Skeletal muscle tissue (tissue), 4 donors: ENCODE measurements around the gene PLPP2. TPM values are rescaled to one million over a fixed set of nuclear protein-coding genes. Genes with fewer than 3 reads are reported as not detected.

Source experiments
- H3K27ac ChIP-seq: one replicate; pipeline ENCODE4 v1.7.0; 2013; ENCODE audit warnings: mild to moderate bottlenecking, low read depth, low read length, inconsistent platforms
- H3K27me3 ChIP-seq, 3 donors: one replicate each; pipeline ENCODE4 v1.7.0; 2013; ENCODE audit warnings: low read length in 3 of 3; ENCODE audit not compliant: control insufficient read depth in 3 of 3, insufficient read depth in 3 of 3
- H3K36me3 ChIP-seq, 3 donors: one replicate each; pipeline ENCODE4 v1.7.0; 2013; ENCODE audit warnings: low read length in 3 of 3; ENCODE audit not compliant: control insufficient read depth in 3 of 3, insufficient read depth in 3 of 3
- H3K4me1 ChIP-seq, 3 donors: one replicate each; pipeline ENCODE4 v1.7.0; 2013; ENCODE audit warnings: low read length in 3 of 3, mild to moderate bottlenecking in 3 of 3; ENCODE audit not compliant: control insufficient read depth in 3 of 3, insufficient read depth in 3 of 3
- H3K4me3 ChIP-seq, 3 donors: one replicate each; pipeline ENCODE4 v1.7.0; 2013; ENCODE audit warnings: low read length in 3 of 3
- H3K9ac ChIP-seq, 3 donors: one replicate each; pipeline ENCODE4 v1.7.0; 2013; ENCODE audit warnings: low read length in 3 of 3, mild to moderate bottlenecking in 3 of 3, moderate library complexity in 2 of 3, low read depth in 1 of 3
- H3K9me3 ChIP-seq, 3 donors: one replicate each; pipeline ENCODE4 v1.7.0; 2013; ENCODE audit warnings: low read length in 3 of 3; ENCODE audit not compliant: control insufficient read depth in 3 of 3
- total RNA-seq: library from RNA; depleted of rRNA; stranded (reverse); fragments of >200 nt; gene quantifications from one replicate; pipeline ENCODE4 v1.2.3, GENCODE V29; 2014
- donor health status: Osteomylitis.

The PLPP2 gene
- total RNA-seq, 1 donor from 2014 or later, result 1.0 TPM

DNA sequence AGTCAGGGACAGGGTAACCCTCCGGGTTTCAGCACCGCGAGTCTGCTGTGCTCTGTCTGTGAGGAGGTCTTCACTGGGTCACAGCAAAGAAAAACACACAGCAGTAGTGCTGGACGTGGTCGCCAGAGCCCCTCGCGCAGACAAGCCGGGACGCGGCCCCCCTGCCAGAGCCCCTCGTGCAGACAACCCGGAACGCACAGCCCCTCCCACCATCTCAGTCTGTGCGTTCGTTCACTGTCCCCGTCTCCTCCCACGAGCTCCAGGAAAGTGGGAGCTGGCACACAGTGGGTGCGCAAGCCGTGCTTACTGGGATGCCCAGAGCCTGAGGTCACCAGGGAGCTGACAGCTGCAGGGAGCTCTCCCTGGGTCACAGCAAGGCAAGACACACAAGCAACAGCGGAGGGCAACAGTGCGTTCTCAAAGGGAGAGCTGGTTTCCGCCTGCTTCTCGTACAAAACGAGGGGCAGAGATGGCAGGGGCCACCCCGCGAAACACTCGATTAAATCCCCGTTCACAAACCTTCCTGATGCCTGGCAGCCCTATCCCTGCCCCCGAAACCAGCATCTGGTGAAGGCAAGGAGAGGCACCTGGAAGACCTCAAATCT, 3.2 kb upstream of the PLPP2 start:
- H3K4me3 ChIP-seq, result peak overlapping the region in 1 of 3 donors; percentile 38
- no peak overlapping the region for H3K27ac ChIP-seq
- H3K9me3 ChIP-seq, result no peaks in the 10 kb centered on the region
- H3K27me3 ChIP-seq, result peaks cover 49 to 55% (median 51%) of the 10 kb centered on the region in 3 donors
- no peak overlapping the region for H3K9ac ChIP-seq
- H3K4me1 ChIP-seq, result peaks cover 17 to 22% (median 18%) of the 10 kb centered on the region in 3 donors
- no peaks in the 10 kb centered on the region for H3K36me3 ChIP-seq

DNA sequence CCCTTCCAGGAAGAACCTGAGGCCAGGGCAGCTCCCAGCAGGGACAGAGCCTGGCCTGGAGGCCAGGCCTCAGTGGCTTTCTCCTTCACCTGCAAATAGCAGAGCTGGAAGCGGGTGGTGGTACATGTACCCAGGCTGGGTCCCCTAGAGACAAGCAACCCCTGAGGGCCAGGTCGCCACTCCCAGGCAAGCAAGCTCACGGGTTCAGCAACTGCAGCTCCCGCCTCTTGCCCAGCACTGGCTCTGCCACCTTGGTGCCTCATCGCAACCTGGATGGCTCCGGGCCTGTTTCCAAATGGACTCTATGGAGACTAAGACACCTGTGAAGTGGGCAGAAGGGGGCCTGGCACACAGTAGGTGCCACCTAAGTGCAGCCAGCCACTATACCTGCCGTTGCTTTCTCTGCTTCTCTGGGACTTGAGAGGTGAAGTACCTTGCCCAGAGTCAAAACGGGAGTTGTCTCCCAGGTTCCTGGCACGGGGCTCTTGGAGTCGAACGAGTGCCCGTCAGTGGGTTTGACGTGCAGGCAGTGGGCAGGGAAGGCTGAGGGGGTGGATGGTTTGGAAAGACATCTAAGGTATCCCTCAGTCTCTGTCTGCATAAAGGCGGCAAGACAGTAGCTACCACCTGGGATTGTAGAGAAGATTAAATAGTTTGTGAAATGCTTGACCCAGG, 2.4 kb upstream of the PLPP2 start:
- H3K36me3 ChIP-seq, result no peaks in the 10 kb centered on the region
- H3K9ac ChIP-seq, result no peak overlapping the region
- peaks cover 49 to 55% (median 52%) of the 10 kb centered on the region in 3 donors for H3K27me3 ChIP-seq
- H3K4me1 ChIP-seq, result peaks cover 17 to 22% (median 18%) of the 10 kb centered on the region in 3 donors
- no peaks in the 10 kb centered on the region for H3K9me3 ChIP-seq
- H3K27ac ChIP-seq, result no peak overlapping the region
- no peak overlapping the region for H3K4me3 ChIP-seq

GRCh38 chr19:292951-293350, 1.7 kb upstream of the PLPP2 start:
- Histone ChIP-seq H3K9me3 (no peaks in the 10 kb centered on the region), H3K4me3 (no peak overlapping the region), H3K9ac (no peak overlapping the region), H3K27ac (no peak overlapping the region), H3K27me3 (peaks cover 49 to 55% (median 54%) of the 10 kb centered on the region in 3 donors), H3K36me3 (no peaks in the 10 kb centered on the region), H3K4me1 (peaks cover 17 to 22% (median 18%) of the 10 kb centered on the region in 3 donors)

DNA sequence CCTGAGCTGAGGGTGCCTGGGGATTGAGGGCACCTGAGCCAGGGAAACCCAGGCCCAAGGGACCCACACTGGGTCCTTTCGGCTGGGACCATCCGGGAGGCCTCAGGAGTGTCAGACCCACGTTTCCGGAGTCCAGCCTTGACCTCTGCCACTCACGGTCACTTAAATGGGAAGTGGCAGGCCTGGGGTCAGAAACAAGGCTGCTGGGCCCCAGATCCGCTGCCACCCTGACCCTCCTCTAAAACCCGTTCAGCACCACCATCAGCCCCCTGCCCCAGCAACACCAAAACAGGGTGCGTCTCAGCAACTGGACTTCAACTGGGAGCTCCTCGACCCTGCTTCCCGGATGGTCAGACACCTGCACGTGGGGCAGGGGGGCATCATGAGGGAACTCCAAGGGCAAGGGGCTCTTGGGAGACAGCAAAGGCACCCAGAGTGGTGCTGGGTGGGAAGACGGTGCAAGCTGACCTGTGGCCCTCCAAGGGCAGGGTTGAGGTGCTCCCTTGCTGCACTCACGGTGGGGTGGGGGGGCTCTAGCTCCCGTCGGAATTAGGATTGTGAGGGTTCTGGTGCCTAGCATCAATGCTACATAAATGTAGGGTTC, 1.2 kb upstream of the PLPP2 start:
- Histone ChIP-seq H3K27ac (no peak overlapping the region), H3K9ac (no peak overlapping the region), H3K27me3 (peaks cover 52 to 55% (median 54%) of the 10 kb centered on the region in 3 donors), H3K36me3 (no peaks in the 10 kb centered on the region), H3K4me3 (no peak overlapping the region), H3K4me1 (peaks cover 17 to 22% (median 18%) of the 10 kb centered on the region in 3 donors), H3K9me3 (no peaks in the 10 kb centered on the region)

DNA sequence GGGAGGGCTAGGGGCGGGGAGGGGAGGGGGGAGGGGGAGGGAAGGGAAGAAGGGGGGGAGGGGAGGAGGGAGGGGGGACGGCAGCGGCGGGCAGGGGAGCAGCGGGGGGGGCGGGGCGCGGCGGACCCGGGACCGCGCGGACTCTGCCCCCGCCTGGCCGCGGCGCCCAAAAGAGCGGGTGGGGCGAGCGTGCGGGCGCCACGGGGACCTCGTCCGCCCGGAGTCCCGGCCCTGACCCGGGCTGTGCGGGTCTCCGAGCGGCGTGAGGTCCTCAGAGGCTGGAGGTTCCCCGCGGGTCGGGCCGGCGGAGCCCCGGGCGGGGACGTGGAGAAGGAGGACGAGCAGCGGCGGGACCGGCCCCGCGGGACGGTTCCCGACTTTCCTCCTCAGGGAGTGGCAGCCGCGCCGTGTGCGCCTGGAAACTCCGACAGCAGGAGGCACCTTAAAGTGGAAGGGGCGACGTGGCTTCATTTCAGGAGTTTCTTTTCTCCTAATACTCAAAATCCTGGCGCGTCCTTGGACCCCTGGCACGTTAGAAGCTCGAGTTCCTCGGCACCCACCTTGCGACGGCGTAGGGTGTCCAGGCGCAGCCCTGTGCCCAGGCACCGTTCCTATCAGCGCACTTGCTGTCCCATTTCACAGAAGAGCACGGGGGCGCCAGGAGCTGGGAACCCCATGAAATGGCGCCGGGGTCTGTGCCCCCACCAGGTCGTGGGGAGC, 518 bp upstream of the PLPP2 start:
- no peak overlapping the region for H3K4me3 ChIP-seq
- peaks cover 54 to 55% (median 54%) of the 10 kb centered on the region in 3 donors for H3K27me3 ChIP-seq
- H3K9ac ChIP-seq, result no peak overlapping the region

GRCh38 chr19:290372-291005, 714 bp downstream of the PLPP2 start:
- Histone ChIP-seq H3K4me1 (peaks cover 10 to 13% (median 13%) of the 10 kb centered on the region in 3 donors), H3K27me3 (peaks cover 51 to 54% (median 52%) of the 10 kb centered on the region in 3 donors), H3K4me3 (no peak overlapping the region), H3K9ac (no peak overlapping the region), H3K27ac (no peak overlapping the region), H3K9me3 (no peaks in the 10 kb centered on the region), H3K36me3 (no peaks in the 10 kb centered on the region)

More for the DNA sequence above, 518 bp upstream of the PLPP2 start:
- Histone ChIP-seq H3K36me3 (no peaks in the 10 kb centered on the region), H3K27ac (no peak overlapping the region), H3K9me3 (no peaks in the 10 kb centered on the region), H3K4me1 (peaks cover 17 to 22% (median 18%) of the 10 kb centered on the region in 3 donors)

DNA sequence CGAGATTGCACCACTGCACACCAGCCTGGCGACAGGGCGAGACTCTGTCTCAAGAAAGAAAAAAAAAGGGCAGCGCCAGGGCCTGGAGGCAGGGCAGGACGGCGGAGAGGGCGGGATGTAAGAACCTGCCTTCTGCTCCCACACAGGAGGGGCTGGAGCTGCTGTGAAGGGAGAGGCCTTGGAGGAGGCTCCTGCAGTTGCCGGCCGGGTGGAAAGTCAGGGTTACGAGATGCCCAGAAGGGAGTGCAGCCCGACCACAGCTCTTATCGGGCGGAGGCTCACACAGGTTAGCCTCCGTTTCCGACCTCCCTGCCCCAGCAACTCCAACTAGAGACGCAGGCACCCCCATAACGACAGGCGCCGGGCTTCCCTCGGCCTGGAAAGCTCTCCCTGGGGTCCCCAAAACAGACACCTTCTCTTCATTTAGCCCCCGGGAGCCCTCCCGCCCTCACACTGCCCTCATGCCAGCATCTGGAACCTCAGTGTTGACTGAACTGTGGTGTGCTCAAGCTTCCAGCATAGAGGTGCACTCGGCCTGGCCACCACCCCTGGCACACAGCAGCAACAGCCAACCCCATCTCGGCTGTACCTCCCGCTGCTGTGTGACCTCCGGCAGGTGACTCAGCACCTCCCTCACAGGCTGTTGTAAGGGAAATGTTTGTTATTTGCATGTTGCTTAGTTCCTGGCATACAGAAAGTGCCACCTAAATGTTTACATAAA, 1.4 kb downstream of the PLPP2 start:
- Histone ChIP-seq H3K4me3 (no peak overlapping the region), H3K4me1 (peaks cover 5 to 6% (median 6%) of the 10 kb centered on the region in 3 donors), H3K27me3 (peaks cover 44 to 48% (median 46%) of the 10 kb centered on the region in 3 donors), H3K36me3 (no peaks in the 10 kb centered on the region), H3K27ac (no peak overlapping the region), H3K9me3 (no peaks in the 10 kb centered on the region), H3K9ac (no peak overlapping the region)

DNA sequence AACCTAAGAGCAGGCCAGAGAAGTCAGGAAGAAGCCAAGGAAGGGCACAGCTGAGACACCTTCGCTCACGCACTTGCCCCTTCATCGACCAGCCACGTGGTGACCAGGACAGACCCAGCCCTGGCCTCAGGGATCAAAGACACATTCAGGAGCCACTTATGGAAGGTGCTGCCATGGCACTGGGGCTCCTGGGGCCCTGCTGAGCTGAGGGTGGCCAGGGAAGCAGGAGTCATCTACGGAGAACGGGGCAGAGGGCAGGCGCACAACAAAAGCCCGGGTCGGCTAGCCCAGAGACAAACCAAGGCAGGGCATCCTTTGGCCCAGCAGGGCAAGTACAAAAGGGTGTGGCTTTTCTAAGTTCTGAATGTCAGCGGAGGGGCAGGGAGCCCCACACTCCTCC, 2.3 kb downstream of the PLPP2 start:
- peaks cover 36 to 39% (median 37%) of the 10 kb centered on the region in 3 donors for H3K27me3 ChIP-seq
- H3K4me1 ChIP-seq, result no peaks in the 10 kb centered on the region
- H3K9me3 ChIP-seq, result no peaks in the 10 kb centered on the region
- H3K4me3 ChIP-seq, result no peak overlapping the region
- no peaks in the 10 kb centered on the region for H3K36me3 ChIP-seq
- no peak overlapping the region for H3K9ac ChIP-seq
- no peak overlapping the region for H3K27ac ChIP-seq

GRCh38 chr19:287381-287871, 3.8 kb downstream of the PLPP2 start:
- H3K4me3 ChIP-seq, result no peak overlapping the region
- H3K36me3 ChIP-seq, result no peaks in the 10 kb centered on the region
- H3K27me3 ChIP-seq, result peaks cover 21 to 24% (median 22%) of the 10 kb centered on the region in 3 donors
- no peaks in the 10 kb centered on the region for H3K9me3 ChIP-seq
- no peak overlapping the region for H3K27ac ChIP-seq
- H3K9ac ChIP-seq, result no peak overlapping the region
- no peaks in the 10 kb centered on the region for H3K4me1 ChIP-seq
